Ishikawa (cell line): Measurements from ENCODE around the gene FGF14.

Experiments
- CREB1 ChIP-seq: IDR thresholded peaks from 2 replicates; pipeline ENCODE4 v1.6.1; 2012; ENCODE audit warnings: low read depth
- EGR1 ChIP-seq: IDR thresholded peaks from 2 replicates; pipeline ENCODE4 v1.6.1; 2012
- EP300 ChIP-seq: IDR thresholded peaks from 2 replicates; pipeline ENCODE4 v1.6.1; 2012; ENCODE audit warnings: borderline replicate concordance
- NFIC ChIP-seq: IDR thresholded peaks from 2 replicates; pipeline ENCODE4 v1.6.1; 2012
- RAD21 ChIP-seq: IDR thresholded peaks from 2 replicates; pipeline ENCODE4 v1.6.1; 2012; ENCODE audit warnings: low read depth
- TAF1 ChIP-seq: IDR thresholded peaks from 2 replicates; pipeline ENCODE4 v1.6.1; 2012; ENCODE audit warnings: low read depth, mild to moderate bottlenecking
- TCF12 ChIP-seq: IDR thresholded peaks from 2 replicates; pipeline ENCODE4 v1.6.1; 2012; ENCODE audit warnings: low read depth
- YY1 ChIP-seq: IDR thresholded peaks from 2 replicates; pipeline ENCODE4 v1.6.1; 2012; ENCODE audit warnings: low read depth

- TF ChIP-seq TCF12 (no peak), NFIC (no peak), EGR1 (no peak), EP300 (no peak), CREB1 (no peak), RAD21 (no peak), TAF1 (no peak), YY1 (no peak)
Observed at GRCh38 chr13:101747039-101747438, 654.8 kb downstream of the FGF14 start.
